HG03039 (cell line): ENCODE results near the gene COA1.
"Not testable (repeated sequence)": the region's sequence is repeated elsewhere in the genome, so short reads cannot be mapped to it uniquely, and the experiment has no call there.

Source experiments
- ATAC-seq: cut with Tn5 transposase; IDR thresholded peaks from one replicate; pipeline ENCODE4 v1.9.1; 2021; ENCODE audit warnings: mild to moderate bottlenecking, moderate library complexity; ENCODE audit not compliant: unreplicated experiment

The COA1 gene

GRCh38 chr7:43693687-43694398 lies 35.5 kb downstream of the COA1 start:
- no peak for ATAC-seq

GRCh38 chr7:43692582-43693373 lies 36.5 kb downstream of the COA1 start:
- ATAC-seq: no peak

DNA sequence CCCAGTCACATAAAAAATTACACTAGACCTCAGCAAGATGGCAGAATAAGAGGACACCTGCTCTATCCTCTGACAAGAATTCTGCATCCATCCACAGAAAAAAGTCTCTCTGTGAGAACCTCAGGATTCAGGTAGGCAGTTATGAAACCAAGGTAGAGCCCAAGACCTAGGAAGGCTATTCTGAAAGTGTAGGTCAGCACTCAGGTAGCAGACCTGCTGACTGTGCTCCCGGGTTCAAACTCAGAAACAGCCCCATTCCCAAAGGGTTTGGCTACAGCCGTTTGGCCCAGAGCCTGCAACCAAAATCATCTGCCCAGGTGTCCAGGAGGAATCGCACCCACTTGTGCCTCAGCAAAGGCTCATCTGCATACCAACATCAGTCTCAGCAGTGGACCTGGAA lies 37.7 kb downstream of the COA1 start:
- no peak for ATAC-seq

GRCh38 chr7:43689115-43689514 lies 40.2 kb downstream of the COA1 start:
- no peak for ATAC-seq

DNA sequence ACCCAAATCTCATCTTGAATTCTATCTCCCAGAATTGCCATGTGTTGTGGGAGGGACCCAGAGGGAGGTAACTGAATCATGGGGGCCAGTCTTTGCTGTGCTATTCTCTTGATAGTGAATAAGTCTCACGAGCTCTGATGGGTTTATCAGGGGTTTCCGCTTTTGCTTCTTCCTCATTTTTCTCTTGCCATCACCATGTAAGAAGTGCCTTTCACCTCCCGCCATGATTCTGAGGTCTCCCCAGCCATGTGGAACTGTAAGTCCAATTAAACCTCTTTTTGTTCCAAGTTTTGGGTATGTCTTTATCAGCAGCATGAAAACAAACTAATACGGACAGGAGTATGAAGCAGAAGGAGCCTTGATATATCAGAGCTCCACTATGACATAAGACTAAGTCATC lies 41.5 kb downstream of the COA1 start:
- not testable (repeated sequence) for ATAC-seq

- no peak for ATAC-seq
Observed at GRCh38 chr7:43686991-43687390, 42.3 kb downstream of the COA1 start.

DNA sequence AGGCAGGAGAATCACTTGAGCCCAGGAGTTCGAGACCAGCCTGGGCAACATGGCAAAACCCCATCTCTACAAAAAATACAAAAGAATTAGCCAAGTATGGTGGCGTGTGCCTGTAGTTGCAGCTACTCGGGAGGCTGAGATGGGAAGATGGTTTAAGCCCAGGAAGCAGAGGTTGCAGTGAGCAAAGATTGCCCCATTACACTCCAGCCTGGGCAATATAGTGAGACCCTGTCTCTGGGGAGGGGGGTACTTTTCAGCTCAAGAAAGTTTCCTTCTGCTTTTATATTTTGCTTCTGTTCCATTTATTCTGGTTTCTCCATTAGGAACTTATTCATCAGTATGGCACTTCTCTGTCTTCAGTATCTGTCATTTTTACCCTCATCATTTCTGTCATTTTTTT lies 48.6 kb downstream of the COA1 start:
- ATAC-seq: no peak

DNA sequence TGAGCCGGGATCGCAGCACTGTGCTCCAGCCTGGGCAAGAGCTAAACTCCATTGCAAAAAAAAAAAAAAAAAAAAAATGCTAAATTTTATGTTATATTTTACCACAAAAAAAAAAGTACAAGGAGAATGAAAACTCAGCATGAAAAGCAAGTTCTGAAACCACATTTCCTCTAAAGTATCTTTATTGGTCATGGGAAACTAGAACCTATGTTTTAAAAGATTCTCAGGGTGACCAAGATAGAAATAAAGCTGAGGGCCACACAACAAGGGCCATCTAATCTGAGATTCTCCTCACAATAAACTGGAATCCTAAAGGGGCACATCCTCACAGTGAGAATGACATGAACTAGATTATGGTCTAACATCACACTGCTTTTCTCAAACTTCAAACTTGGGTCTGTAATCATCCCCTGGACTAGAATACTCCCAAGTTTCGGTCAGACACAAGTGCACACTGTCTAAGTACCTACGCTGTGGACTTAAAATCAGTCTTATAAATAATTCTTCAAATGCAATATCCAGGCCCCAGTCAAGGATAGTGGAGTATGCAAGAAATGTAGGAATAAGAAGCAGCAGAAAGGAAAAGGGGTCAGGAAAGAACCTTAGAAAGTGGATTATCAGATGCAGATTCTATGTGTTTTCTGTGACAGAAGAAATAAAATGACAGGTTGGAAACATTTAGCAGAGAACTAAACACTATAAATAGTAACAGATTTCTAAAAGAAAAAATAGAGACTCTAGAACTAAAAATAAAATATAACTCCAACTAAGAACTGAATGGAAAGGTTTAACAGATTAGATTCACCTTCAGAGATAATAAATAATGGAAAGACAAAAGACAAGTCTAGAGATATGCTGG lies 49.9 kb downstream of the COA1 start:
- no peak for ATAC-seq

DNA sequence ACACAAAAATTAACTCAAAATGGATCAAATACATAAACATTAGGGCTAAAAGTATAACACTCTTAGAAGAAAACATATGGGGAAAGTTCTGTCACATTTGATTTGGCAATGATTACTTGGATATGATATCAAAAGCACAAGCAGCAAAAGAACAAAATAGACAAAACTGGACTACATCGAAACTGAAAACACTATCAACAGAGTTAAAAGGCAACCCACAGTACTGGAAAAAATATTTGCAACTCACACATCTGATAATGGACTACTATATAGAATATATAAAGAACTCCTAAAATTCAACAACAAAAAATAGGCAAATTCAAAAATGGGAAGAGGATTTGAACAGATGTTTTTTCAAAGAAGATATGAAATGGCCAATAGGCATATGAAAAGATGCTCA lies 51.0 kb downstream of the COA1 start:
- no peak for ATAC-seq

GRCh38 chr7:43677864-43678263 lies 51.5 kb downstream of the COA1 start:
- no peak for ATAC-seq

DNA sequence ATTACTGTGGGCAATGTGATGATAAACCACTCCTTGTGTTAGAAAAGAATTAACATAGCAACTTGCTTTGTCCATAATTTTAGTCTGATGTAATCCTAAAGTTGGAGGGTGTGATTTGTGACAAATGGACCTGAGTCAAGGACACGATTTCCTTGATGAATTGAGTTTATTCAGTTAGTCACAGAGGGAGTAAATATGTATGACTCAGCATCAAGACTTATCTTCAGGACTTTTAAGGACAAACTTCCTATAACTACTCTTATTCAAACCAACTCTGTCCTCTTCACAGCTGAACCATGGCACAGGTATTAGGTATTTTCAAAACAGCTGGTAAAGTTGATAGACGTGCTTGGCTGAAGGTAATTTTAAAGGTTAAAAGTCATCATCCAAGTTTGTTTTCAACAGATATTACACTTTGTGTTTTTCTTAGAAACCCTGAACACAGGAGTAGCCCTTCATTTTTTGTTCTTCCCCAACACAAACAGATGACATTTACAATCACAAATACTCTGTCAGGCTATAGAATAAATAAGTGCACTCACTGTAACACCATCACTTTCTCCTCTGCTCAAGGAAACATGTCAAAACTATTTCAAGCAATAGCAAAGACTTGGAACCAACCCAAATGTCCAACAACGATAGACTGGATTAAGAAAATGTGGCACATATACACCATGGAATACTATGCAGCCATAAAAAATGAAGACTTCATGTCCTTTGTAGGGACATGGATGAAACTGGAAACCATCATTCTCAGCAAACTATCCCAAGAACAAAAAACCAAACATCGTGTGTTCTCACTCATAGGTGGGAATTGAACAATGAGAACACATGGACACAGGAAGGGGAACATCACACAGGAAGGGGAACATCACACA lies 54.5 kb downstream of the COA1 start:
- ATAC-seq: no peak

- ATAC-seq: not testable (repeated sequence)
Observed at GRCh38 chr7:43673243-43673976, 55.9 kb downstream of the COA1 start.

DNA sequence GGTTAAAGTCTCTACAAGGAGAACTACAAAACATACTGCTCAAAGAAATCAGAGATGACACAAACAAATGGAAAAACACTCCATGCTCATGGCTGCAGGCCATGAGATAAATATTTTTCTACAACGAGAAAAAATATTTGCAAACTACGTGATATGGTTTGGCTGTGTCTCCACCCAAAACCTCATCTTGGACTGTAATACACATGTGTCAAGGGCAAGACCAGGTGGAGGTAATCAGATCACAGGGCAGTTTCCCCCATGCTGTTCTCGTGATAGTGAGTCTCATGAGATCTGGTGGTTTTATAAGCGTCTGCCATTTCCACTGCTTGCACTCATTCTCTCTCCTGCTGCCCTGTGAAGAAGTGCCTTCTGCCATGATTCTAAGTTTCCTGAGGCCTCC lies 57.8 kb downstream of the COA1 start:
- no peak for ATAC-seq

GRCh38 chr7:43669286-43670081 lies 59.8 kb downstream of the COA1 start:
- ATAC-seq: no peak

DNA sequence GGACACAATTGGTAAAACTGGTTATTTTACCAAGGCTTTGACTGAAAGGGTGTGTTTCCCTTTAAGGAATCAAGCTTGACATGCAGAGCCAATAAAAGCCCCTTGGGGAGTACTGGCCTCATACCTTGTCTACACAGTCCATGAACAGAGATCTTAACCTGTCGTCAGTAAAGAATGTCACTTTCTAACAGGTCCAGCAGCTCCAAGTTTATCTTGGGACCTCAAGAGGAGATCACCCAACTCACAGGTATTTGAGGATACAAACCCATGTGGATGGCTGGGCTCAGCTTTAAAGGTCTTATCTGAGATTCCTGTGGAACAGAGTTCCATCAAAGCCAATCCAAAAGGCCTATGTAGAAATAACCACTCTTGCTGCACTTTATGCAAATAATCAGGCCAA lies 61.3 kb downstream of the COA1 start:
- ATAC-seq: no peak

- ATAC-seq: no peak
Observed at GRCh38 chr7:43666938-43667337, 62.4 kb downstream of the COA1 start.

DNA sequence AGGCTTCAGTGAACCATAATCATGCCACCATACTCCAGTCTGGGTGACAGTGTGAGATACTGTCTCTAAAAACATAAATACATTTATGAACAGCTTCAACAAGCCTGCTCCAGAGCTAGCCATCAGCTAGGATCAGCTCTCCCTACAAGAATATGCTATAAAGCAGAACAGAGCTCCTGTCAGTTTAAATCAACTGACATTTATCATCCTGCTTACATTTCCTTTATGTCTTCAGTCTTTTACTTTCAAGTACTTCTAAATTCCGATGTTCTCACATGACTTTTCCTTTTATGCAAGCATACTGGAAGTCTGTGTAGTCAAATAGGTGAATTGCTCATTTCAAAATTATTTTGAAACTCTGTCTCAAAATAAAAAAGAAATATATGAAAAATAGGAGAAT lies 64.6 kb downstream of the COA1 start:
- no peak for ATAC-seq

DNA sequence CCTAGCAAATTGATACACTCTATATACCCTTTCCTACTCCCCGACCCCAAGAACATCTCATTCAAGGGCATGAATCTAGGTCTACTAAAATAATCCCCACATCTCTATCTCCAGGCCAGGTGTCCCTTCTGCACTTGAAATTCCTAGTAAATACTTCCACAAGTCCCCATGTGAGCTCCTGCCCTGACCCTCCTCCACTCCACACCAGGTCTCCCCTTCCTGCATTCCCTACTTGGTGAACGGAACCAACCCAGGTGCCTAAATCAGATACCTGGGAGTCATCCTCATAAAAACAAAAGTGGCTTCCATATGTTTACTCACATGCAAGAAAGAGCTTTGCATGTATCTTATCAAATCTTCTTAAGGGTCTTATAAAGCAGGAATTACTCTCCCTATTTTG lies 69.2 kb downstream of the COA1 start:
- ATAC-seq: no peak

- ATAC-seq: no peak
Observed at GRCh38 chr7:43659549-43659896, 69.8 kb downstream of the COA1 start.
